GM21390 (cell line): ENCODE measurements around the gene DCAF12.
A peak's percentile ranks its signal among the peaks of the same experiment; 100 is the strongest.

Source experiments
- ATAC-seq: cut with Tn5 transposase; IDR thresholded peaks from one replicate; pipeline ENCODE4 v1.9.1; 2021; ENCODE audit not compliant: unreplicated experiment

Gene DCAF12

GRCh38 chr9:34127035-34127948, 794 bp upstream of the DCAF12 start:
- no peak for ATAC-seq

DNA sequence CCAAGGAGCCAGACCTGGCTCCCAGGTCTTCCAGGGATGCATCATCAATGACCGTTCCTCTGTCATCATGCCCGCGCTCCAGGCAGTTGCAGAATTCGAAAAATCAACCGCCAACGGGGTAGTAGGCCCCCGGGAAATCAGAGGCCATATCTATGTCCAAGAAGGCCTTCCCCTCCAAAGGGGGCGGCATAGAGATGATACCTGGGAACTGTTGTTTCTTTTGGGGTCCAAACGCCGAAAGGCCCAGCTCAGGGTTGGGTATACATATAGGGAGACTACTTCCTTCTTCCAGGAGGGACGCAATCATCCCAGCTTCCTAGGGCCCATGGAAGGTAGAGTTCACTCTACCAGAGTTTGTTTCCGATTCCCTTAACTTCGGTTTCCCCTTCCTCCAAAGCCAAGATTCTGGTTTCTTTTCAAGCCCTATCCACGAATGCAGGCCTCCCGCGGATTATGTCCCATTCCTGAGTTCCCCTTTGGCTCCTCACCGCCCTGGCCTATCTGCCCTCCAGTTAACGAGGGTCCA, 754 bp downstream of the DCAF12 start:
- no peak for ATAC-seq

- ATAC-seq = no peak
Measured at GRCh38 chr9:34124926-34125325, 1.6 kb downstream of the DCAF12 start.

GRCh38 chr9:34124099-34124498, 2.4 kb downstream of the DCAF12 start:
- no peak for ATAC-seq

- ATAC-seq = peak; percentile 37
Measured at GRCh38 chr9:34123682-34124081, 2.8 kb downstream of the DCAF12 start.

DNA sequence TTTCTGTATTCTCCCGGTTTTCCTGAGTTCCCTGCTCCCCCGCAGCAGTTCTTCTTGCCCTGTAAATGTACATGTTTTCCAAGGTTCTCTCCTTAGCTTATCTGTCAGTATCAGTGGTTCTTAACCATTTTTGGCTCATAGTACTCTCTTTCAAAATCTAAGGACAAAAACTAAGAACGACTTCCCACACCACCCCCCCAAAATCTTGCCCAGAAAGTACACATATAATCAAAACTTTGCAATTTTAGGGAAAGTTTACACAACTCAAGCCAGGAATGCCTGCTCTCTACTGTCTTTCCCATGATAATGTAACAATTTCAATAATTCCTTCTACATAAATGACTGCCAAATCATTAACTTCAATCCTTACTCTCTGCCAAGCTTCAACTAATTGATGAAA, 4.5 kb downstream of the DCAF12 start:
- ATAC-seq = no peak

DNA sequence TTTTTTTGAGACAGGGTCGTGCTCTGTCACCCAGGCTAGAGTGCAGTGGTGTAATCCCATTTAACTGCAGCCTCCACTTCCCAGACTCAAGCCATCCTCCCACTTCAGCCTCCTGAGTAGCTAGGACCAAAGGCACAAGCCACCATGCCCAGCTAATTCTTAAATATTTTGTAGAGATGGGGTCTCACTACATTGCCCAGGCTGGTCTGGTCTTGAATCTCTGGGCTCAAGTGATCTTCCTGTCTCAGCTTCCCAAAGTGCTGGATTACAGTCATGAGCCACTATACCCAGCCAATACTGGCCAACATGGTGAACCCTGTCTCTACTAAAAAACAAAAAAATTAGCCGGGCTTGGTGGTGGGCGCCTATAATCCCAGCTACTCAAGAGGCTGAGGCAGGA, 6.8 kb downstream of the DCAF12 start:
- no peak for ATAC-seq

GRCh38 chr9:34114436-34114835, 12.1 kb downstream of the DCAF12 start:
- ATAC-seq = no peak

DNA sequence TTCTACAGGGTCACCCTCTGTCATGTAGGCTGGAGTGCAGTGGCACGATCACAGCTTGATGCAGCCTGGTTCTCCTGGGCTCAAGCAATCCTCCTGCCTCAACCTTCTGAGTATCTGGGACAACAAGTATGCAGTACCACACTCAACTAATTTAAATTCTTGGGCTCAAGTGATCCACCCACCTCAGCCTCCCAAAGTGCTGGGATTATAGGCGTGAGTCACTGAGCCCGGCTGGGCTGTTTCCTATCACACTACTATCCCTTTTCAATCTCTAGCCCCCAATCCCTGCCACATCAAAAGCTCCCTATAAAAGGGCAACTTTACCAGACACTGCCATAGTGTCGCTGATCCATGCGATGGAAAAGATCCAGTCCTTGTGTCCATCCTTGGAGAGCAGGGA, 20.4 kb downstream of the DCAF12 start:
- ATAC-seq = no peak

DNA sequence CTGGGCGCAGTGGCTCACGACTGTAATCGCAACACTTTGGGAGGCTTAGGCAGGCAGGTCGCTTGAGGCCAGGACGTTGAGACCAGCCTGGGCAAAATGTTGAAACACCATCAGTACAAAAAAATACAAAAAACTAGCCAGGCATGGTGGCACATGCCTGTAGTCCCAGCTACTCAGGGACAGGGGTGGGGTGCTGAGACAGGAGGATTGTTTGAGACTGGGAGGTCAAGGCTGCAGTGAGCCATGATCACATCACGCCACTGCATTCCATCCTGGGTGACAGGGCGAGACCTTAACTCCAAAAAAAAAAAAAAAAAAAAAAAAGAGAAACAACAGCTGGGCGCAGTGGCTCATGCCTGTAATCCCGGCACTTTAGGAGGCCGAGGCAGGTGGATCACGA, 23.7 kb downstream of the DCAF12 start:
- no peak for ATAC-seq

DNA sequence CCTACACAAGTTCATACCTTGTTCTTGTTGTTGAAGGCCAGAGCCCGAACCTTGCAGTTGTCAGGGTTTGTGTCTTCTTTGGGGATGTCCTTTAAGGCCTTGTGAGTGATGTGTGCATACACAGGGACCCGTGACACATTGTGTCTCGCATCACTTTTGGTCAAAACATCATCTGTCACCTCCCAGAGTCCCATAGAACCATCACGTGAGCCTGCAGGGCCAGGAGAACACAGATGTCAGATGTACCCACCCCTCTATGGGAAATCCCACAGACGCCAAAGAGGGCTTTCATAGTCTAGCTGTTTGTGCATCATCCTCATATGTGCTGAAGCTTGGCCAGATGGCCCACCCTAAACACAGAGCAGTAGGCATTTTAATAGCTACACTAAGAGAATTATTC, 28.2 kb downstream of the DCAF12 start:
- ATAC-seq = no peak

DNA sequence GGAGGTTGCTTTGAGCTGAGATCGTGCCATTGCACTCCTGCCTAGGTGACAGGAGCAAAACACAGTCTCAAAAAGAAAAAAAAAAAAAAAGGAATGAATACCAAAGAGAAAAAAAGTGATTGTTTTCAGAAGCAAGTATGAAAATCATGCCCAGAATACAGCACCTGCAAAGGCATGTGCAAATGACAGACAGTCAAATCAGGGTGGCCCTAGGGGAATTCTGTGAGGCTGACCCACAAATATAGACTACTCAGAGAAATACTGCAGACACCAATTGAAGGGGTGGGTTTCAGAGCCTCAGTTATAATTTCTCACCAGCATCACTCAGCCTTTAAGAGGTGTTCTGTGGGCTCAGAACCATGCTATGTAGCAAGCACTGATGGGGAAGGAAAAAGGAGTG, 28.6 kb downstream of the DCAF12 start:
- no peak for ATAC-seq

GRCh38 chr9:34096751-34097150, 29.7 kb downstream of the DCAF12 start:
- no peak for ATAC-seq

DNA sequence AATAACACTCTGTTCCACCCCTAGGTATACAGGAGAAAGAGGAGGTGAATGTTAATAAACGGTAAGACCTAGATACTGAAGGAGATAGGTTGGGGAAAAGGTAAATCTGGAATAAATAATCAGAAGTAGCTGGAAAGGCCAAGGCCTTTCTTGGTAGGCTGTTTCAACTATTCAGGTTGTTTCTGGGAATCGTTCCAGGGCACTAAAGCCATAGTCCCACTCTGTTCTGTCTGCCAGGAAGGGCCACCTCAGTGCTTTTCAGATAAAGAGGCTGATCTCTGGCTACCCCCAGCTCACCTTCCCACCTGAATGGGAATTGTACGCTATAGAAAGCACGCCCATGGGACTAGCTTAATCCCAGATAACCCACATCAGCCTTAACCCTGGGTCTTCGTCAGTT, 32.9 kb downstream of the DCAF12 start:
- ATAC-seq = no peak

DNA sequence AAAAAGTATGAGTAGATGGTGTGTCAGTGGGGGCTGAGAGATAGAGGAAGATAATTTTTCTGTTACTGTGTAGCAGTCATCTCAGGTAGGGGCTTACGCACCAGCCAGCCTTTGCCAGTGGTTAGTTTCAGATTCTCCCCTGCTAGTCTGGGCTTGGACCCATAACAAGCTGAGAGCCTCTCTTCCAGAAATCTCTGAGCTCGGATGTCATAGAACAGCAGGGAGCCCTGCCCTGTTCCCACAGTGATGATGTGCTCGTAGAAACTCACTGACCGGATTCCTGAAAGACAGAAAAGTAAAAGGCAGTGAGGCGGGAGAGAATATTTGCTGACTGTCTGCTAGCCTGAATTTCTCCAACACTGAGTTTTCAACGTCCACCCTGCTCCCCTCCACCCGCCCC, 37.2 kb downstream of the DCAF12 start:
- no peak for ATAC-seq

GRCh38 chr9:34087370-34087769, 39.1 kb downstream of the DCAF12 start:
- no peak for ATAC-seq

DNA sequence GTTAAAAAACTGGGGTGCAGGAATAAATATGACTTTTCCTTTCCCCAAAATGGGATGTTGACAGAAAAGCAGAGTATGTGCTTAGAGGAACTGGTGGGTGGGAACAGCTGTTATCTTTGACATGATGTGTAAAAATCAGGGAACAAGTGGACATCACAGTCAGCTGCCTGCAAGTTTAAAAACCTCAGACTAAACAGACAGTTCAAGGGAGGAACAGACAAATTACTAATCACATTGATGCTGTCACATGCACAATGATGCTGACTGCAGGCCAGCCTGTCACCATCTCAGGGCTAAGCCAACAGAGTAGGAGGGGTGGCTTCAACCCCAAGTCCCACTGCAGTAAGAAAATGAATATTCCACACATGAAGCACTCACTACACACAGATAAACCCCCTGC, 39.6 kb downstream of the DCAF12 start:
- ATAC-seq = no peak

DNA sequence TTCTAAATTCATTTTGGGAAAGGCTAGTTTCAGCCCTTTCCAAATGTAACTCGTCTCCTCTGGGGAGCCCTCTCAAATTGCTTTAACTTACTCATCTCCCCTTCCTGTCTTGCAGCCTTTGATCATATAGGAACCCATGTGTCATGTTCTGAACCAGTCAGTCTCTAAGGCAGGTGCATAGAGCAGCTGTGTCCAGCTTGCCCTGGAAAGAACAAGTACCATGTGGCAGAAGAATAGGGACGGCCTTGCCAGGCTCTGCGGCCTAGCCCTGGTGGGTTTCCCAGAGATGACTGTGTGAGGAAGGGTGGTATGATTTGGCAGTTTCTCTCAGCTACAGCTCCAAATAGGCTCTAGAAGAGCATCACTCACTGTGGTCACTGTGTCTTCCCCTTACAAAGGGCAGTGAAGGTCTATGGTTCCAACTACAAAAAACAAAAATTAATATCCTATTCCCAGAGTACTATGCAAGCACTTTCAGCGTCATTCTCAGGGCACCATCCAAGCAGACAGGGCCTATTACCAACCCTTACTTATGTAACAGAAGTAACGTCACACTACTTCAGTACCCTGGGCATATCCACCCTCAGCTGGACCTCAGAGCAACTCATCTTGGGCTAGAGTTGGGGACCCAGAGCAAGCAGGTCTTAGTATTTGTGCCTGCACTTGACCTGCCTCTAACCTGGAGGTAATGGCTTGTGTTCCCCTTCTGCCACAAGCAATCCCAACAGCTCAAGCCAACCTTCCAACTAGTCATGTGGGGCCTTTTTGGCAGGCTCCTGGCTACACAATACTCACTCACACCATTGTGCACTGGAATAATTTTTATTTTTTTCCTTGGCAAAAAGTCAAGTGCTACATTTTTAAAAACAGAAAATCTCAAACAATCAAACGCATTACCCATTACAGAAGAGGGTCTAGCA, 40.7 kb downstream of the DCAF12 start:
- ATAC-seq = no peak

DNA sequence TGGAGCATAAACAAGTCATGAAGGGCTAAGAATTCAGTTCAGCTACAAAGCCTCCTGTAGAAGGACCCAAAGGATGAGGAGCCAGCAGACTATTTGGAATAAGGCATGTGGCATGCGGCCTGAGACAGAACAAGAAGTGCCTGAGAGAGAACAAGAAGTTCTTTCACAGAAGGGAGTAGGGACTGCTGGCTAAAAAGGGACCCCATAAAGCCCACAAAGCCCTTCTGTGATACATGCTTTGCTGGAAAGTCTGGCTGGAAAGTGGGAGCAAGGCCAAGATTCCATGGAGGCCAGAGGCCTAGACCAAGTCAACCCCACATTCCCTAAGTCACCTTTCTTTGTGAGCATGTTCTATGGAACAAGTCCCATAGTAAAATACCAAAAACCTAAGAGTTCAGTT, 41.9 kb downstream of the DCAF12 start:
- ATAC-seq = no peak

DNA sequence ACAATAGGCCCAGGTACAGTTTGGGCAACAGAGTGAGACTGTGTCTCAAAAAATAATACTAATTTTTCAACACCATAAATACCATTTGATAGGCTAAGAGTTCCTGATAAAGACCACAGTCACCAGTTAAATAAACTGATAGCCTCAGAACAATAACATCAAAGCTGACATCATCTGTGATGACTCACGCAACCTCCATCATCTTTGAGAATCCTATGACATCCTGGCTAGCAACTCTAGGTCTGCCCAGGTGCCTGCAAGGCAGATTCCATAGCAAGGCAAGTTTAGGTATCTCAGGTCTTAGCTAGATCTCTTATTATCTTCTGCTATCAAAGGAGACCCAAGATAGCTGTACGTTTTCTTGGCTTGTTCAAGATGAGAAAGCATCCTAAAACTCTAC, 47.3 kb downstream of the DCAF12 start:
- no peak for ATAC-seq

DNA sequence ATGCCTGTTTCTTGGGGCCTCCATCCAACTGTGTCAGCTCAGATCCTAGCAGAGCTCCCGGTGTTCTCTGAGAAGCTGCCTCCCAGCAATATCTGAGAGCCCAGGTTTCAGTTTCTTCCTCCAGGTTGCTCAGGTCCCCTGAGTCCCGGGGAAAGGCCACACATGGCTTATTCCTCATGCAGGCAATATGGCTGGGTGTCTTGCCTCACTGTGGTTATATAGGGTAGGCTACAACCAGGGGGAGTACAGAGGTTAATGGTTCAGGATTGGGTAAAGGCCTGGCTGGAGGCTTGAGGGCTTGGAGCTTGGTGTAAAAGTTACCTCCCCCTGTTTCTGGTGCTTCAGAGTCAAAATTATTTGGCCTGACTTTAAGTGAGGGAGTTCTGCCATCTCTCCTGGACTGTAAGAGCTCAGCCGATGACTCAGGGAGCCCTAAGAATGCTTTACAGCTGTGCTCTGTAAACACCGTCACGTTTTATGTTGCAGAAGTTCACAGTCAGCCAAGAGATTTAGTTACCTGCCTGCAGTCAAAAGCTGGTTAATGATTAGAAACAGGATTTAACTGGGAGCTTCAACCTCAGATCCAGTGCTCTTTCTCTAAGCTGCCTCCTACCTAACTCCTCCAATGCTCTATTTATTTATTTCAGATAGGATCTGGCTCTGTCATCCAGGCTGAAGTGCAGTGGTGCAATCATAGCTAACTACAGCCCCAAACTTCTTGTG, 53.5 kb downstream of the DCAF12 start:
- no peak for ATAC-seq
